Glutamatergic neuron (in vitro differentiated cells): ENCODE measurements around the gene GALC. TPM values are rescaled to one million over a fixed set of nuclear protein-coding genes. Genes with fewer than 3 reads are reported as not detected.
A peak's percentile ranks its signal among the peaks of the same experiment; 100 is the strongest.

Source experiments
- DNase-seq: peaks from one replicate; pipeline ENCODE4 v3.0.0; 2022
- H3K27ac Mint-ChIP-seq: one replicate; pipeline ENCODE4 v1.8.0; 2020; ENCODE audit warnings: mild to moderate bottlenecking, mixed read lengths, inconsistent platforms; ENCODE audit not compliant: unreplicated experiment
- H3K27me3 Mint-ChIP-seq: one replicate; pipeline ENCODE4 v1.8.0; 2020; ENCODE audit warnings: mild to moderate bottlenecking, moderate library complexity, mixed read lengths, inconsistent platforms; ENCODE audit not compliant: unreplicated experiment
- H3K36me3 Mint-ChIP-seq: one replicate; pipeline ENCODE4 v1.8.0; 2020; ENCODE audit warnings: mild to moderate bottlenecking, mixed read lengths, inconsistent platforms; ENCODE audit not compliant: unreplicated experiment
- H3K4me1 Mint-ChIP-seq: one replicate; pipeline ENCODE4 v1.8.0; 2020; ENCODE audit warnings: mild to moderate bottlenecking, low read depth, mixed read lengths, inconsistent platforms; ENCODE audit not compliant: unreplicated experiment
- H3K4me3 Mint-ChIP-seq: one replicate; pipeline ENCODE4 v1.8.0; 2020; ENCODE audit warnings: mild to moderate bottlenecking, mixed read lengths, inconsistent platforms; ENCODE audit not compliant: unreplicated experiment
- H3K9me3 Mint-ChIP-seq: one replicate; pipeline ENCODE4 v1.8.0; 2020; ENCODE audit warnings: mild to moderate bottlenecking, moderate library complexity, mixed read lengths, inconsistent platforms; ENCODE audit not compliant: unreplicated experiment
- total RNA-seq: library from RNA; stranded (reverse); fragmentation: NEBNext Ultra II Directional; extraction: Animal tissue kit (Norgen Biotek cat#: 25700); gene quantifications from one replicate; pipeline ENCODE4 v1.2.1, GENCODE V29; 2021; ENCODE audit not compliant: unreplicated experiment
- TF ChIP-seq, protein P1 (sequence below): fragments of 200-600 bp; sonication (generic); IDR thresholded peaks from one replicate; pipeline ENCODE4 v1.5.0; 2021; ENCODE audit not compliant: partially characterized antibody, unreplicated experiment

GALC gene
- total RNA-seq, 1 donor from 2014 or later = 16.1 TPM

DNA sequence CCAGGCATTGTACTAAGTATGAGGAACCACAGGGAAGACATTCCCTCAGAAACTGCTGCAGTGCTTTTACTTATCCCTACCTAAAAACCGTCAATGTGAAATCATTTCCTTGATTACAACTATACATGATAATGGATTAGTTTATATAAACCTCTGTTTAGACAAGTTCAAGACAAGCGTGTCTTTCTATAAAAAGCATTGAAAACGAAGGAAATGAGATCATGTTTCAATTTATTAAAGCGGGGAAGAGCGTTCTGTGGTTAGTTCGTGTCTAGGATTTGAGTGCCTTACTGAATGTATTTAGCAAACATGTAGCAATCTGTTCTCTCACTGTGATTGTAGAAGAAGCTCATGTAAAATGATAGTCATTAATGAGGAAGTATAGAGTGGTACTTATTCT, 37.5 kb downstream of the GALC start:
- Mint-ChIP-seq H3K27ac (no peak overlapping the region), H3K4me1 (peaks cover 3% of the 10 kb centered on the region), H3K36me3 (peaks cover 6% of the 10 kb centered on the region), H3K4me3 (no peak overlapping the region), H3K27me3 (no peaks in the 10 kb centered on the region), H3K9me3 (no peaks in the 10 kb centered on the region)
- no peak for DNase-seq
- TF ChIP-seq, protein P1, sequence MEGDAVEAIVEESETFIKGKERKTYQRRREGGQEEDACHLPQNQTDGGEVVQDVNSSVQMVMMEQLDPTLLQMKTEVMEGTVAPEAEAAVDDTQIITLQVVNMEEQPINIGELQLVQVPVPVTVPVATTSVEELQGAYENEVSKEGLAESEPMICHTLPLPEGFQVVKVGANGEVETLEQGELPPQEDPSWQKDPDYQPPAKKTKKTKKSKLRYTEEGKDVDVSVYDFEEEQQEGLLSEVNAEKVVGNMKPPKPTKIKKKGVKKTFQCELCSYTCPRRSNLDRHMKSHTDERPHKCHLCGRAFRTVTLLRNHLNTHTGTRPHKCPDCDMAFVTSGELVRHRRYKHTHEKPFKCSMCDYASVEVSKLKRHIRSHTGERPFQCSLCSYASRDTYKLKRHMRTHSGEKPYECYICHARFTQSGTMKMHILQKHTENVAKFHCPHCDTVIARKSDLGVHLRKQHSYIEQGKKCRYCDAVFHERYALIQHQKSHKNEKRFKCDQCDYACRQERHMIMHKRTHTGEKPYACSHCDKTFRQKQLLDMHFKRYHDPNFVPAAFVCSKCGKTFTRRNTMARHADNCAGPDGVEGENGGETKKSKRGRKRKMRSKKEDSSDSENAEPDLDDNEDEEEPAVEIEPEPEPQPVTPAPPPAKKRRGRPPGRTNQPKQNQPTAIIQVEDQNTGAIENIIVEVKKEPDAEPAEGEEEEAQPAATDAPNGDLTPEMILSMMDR = no peak

DNA sequence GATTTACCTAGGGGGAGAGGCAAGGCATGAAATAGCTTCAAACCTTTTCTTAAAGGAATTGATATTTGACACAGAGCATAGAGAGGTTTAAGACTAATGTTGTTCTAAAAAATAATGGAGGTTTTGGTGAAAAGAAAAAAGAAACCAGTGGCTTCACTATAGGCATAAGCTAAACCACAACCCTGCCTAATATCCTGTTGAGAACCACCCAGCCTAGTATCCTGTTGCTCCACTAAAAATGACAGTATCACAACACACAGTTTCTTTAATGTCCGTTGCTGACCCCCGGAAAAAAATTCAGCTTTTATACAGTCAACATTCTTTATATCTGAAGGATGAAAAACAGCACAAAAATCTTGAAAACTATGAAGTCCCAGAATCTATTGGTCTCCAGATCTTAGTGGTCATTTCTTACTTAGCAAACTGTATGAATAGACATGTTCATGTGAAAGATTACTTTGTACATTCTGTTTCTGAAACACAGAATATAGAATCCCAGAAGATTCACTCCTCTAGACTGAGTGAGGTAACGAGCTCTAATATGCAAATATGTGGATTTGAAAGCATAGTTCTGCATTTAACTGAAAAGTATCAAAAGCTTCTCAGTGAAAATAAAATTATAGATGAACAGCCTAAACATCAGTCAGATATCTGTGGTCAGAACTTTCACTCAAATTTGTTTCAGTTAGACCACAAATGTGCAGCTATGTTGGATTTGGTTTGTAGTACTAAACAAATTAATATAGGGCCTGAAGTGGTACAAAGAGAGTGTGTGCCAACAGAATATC, 40.5 kb downstream of the GALC start:
- no peaks in the 10 kb centered on the region for H3K9me3 Mint-ChIP-seq
- peaks cover 3% of the 10 kb centered on the region for H3K4me1 Mint-ChIP-seq
- H3K27ac Mint-ChIP-seq = no peak overlapping the region
- TF ChIP-seq, protein P1 = no peak
- DNase-seq = no peak
- no peaks in the 10 kb centered on the region for H3K36me3 Mint-ChIP-seq
- H3K4me3 Mint-ChIP-seq = no peak overlapping the region
- no peaks in the 10 kb centered on the region for H3K27me3 Mint-ChIP-seq

DNA sequence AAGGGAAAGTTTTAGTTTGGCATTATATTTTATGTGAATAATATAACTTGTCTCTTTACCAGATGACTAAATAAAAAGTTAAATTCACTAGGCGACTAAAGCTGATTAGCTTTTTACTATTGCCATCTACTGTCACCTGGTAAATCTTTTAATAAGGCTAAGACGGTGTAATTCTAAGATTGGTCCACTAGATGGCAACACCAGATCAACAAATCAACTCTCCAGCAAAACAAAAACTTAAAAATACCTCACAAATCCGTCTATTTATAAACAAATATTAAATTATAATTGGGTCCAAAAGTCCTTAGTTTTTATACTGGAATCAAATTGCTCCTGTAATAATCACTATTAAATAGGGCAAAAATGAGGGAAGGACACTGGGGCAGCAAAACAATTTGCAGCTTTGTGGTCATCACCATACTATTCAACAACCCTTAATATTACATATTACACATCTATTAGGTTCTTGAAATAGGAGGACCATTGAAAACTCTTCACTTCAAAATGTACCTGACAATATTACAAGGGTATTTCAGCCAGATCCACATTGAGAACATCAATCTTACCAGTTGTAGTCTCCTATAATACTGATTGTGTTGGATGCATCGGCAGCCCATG, 47.9 kb downstream of the GALC start:
- Mint-ChIP-seq H3K27me3 (no peaks in the 10 kb centered on the region), H3K9me3 (no peaks in the 10 kb centered on the region), H3K4me1 (no peaks in the 10 kb centered on the region), H3K27ac (no peak overlapping the region), H3K4me3 (no peak overlapping the region), H3K36me3 (no peaks in the 10 kb centered on the region)
- TF ChIP-seq, protein P1 = peak; percentile 91
- no peak for DNase-seq

DNA sequence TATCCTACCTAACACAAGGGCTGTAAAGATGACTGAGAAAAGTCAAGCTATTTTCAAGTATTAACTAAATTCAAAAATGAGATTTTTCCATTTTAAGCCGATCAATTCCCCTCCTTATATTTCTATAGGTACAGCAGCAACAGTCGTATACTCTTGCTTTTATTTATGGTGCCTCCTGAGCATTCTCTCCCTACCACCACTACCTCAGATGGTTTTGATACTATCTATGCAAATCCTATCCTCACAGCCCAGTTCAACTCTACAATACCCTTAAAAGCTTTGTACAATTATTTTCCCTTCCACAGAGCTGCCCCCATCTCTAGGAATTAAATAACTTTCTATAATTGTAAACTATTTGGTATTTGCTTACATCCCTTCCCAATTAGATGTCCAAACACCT, 52.1 kb downstream of the GALC start:
- Mint-ChIP-seq H3K9me3 (no peaks in the 10 kb centered on the region), H3K36me3 (no peaks in the 10 kb centered on the region), H3K4me3 (no peak overlapping the region), H3K27ac (no peak overlapping the region), H3K4me1 (no peaks in the 10 kb centered on the region), H3K27me3 (no peaks in the 10 kb centered on the region)
- DNase-seq = no peak
- TF ChIP-seq, protein P1 = no peak

DNA sequence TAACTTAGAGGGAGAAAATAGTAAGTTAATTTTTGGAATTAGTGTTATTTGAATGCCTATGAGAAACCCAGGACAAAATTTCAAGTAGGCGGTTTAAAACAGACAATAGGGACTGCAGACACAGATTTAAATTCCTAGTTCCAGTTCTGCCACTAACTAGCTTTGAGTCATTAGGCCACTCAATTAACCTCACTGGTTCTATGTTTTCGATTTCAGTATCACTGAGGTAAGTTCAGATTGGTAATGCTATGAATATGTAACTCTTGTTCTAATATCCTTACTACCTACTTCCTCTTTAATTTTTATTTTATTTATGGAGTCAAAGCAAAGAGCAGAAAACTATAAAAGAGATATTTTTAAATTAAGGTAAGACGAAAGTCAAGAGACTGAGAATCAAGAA, 52.6 kb downstream of the GALC start:
- H3K36me3 Mint-ChIP-seq = no peaks in the 10 kb centered on the region
- H3K27me3 Mint-ChIP-seq = no peaks in the 10 kb centered on the region
- H3K4me1 Mint-ChIP-seq = no peaks in the 10 kb centered on the region
- no peak overlapping the region for H3K4me3 Mint-ChIP-seq
- H3K27ac Mint-ChIP-seq = no peak overlapping the region
- DNase-seq = no peak
- TF ChIP-seq, protein P1 = no peak
- H3K9me3 Mint-ChIP-seq = no peaks in the 10 kb centered on the region
